Esophagus muscularis mucosa (tissue), 4 donors: ENCODE results near the gene PRRC2B. TPM values are rescaled to one million over a fixed set of nuclear protein-coding genes. Genes with fewer than 3 reads are reported as not detected.
"Not testable (repeated sequence)": the region's sequence is repeated elsewhere in the genome, so short reads cannot be mapped to it uniquely, and the experiment has no call there.

ENCODE experiments used
- DNase-seq: peaks from one replicate; pipeline ENCODE4 v3.0.0-alpha.2; 2017; ENCODE audit errors: extremely low spot score
- H3K27ac ChIP-seq, 4 donors: fragments of 200-600 bp; sonication (generic); replicated peaks in 1 of 4; 1 replicate in 3 of 4; 2 replicates in 1 of 4; pipeline ENCODE4 v1.5.1; 2016 to 2019; ENCODE audit warnings: mild to moderate bottlenecking in 1 of 4
- H3K27me3 ChIP-seq, 4 donors: fragments of 200-600 bp; sonication (generic); one replicate each; pipeline versions ENCODE4 v1.5.1 to v1.6.0; 2016 to 2019
- H3K36me3 ChIP-seq, 4 donors: fragments of 200-600 bp; sonication (generic); one replicate each; pipeline ENCODE4 v1.5.1; 2016 to 2019
- H3K4me1 ChIP-seq, 4 donors: fragments of 200-600 bp; sonication (generic); one replicate each; pipeline ENCODE4 v1.5.1; 2016 to 2019
- H3K4me3 ChIP-seq, 4 donors: fragments of 200-600 bp; sonication (generic); 1 replicate in 2 of 4; 2 replicates in 2 of 4; pipeline ENCODE4 v1.5.1; 2016 to 2019; ENCODE audit warnings: mild to moderate bottlenecking in 4 of 4, moderate library complexity in 1 of 4
- H3K9me3 ChIP-seq, 4 donors: fragments of 200-600 bp; sonication (generic); 1 replicate in 3 of 4; 2 replicates in 1 of 4; pipeline ENCODE4 v1.5.1; 2016 to 2019
- EP300 ChIP-seq: sonication (generic); formaldehyde crosslinking; IDR thresholded peaks from one replicate; pipeline ENCODE4 v1.6.1; 2017; ENCODE audit warnings: antibody characterized with exemption
- POLR2A ChIP-seq: fragments of 450-650 bp; IDR thresholded peaks from one replicate; pipeline ENCODE4 v1.6.1; 2017; ENCODE audit warnings: antibody characterized with exemption, moderate library complexity, mild to moderate bottlenecking, low read depth
- POLR2AphosphoS5 ChIP-seq, 2 donors: sonication (generic); formaldehyde crosslinking; IDR thresholded peaks; one replicate each; pipeline ENCODE4 v1.6.1; 2017; ENCODE audit warnings: antibody characterized with exemption in 2 of 2
- WGBS: methylation state at CpG from one replicate; pipeline ENCODE4 v1.1.5; 2018; 5-methylcytosine and 5-hydroxymethylcytosine counted together
- intact Hi-C: fragments of 100-400 bp; cut with DNase I; formaldehyde crosslinking; loops from one replicate; pipeline ENCODE4 v1.15.1; 2023
- total RNA-seq, 4 donors: library from RNA; depleted of rRNA; stranded (reverse); fragments of >200 nt; gene quantifications; one replicate each; pipeline versions ENCODE4 v1.1.0 to v1.2.1, GENCODE V29; 2016
- TF ChIP-seq, protein P1 (sequence below), 3 experiments: fragments of 200-600 bp in 2 of 3; fragments of 450-650 bp in 1 of 3; sonication (generic) in 2 of 3; IDR thresholded peaks; one replicate each; pipeline ENCODE4 v1.5.1; 2017 to 2019; ENCODE audit warnings: antibody characterized with exemption in 3 of 3, mild to moderate bottlenecking in 2 of 3, moderate library complexity in 1 of 3

The PRRC2B gene
- total RNA-seq, 4 donors from 2014 or later: 109 to 226 (median 148) TPM

DNA sequence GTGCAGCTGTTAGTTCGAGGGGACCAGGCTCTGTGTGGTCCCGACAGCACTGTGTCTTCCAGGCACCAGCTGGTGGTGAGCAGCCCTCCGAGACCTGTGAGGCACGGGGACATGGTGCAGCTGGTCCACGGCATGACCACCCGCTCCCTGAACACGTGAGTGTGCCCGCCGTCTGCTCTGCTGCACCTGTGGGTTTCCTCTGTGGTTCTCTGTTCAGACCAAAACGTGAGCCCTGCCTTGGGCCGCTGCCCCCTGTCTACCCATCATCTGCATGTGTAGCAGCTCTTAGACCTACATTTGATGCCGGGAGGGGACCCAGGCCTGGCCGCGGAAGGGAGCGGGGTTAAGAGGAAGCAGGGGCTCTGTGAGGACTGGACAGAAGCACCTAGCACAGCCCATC, 119.3 kb downstream of the PRRC2B start:
- WGBS: 89% methylated on average over 6 of the region's 15 CpGs
- intact Hi-C loops: no loop called here
- Histone ChIP-seq H3K27me3 (no peaks in the 10 kb centered on the region), H3K36me3 (peaks cover 83 to 100% (median 90%) of the 10 kb centered on the region in 4 donors), H3K4me3 (no peak overlapping the region), H3K9me3 (no peaks in the 10 kb centered on the region), H3K4me1 (peaks cover 0 to 9% (median 4%) of the 10 kb centered on the region in 4 donors), H3K27ac (no peak overlapping the region)
- TF ChIP-seq POLR2A (no peak), POLR2AphosphoS5 (IDR thresholded peaks at IDR 0.05) (no peak)
- TF ChIP-seq, protein P1, sequence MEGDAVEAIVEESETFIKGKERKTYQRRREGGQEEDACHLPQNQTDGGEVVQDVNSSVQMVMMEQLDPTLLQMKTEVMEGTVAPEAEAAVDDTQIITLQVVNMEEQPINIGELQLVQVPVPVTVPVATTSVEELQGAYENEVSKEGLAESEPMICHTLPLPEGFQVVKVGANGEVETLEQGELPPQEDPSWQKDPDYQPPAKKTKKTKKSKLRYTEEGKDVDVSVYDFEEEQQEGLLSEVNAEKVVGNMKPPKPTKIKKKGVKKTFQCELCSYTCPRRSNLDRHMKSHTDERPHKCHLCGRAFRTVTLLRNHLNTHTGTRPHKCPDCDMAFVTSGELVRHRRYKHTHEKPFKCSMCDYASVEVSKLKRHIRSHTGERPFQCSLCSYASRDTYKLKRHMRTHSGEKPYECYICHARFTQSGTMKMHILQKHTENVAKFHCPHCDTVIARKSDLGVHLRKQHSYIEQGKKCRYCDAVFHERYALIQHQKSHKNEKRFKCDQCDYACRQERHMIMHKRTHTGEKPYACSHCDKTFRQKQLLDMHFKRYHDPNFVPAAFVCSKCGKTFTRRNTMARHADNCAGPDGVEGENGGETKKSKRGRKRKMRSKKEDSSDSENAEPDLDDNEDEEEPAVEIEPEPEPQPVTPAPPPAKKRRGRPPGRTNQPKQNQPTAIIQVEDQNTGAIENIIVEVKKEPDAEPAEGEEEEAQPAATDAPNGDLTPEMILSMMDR (IDR thresholded peaks at IDR 0.05): no peak
- DNase-seq: no peak

DNA sequence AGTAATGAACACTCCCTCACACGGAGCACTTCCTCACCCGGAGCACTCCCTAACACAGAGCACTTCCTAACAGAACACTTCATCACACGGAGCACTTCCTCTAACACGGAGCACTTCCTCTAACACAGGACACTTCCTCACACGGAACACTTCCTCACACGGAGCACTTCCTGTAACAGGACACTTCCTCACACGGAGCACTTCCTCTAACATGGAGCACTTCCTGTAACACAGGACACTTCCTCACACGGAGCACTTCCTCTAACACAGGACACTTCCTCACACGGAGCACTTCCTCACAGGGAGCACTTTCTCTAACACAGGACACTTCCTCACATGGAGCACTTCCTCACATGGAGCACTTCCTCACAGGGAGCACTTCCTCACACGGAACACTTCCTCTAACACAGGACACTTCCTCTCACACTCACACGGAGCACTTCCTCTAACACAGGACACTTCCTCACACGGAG, 121.7 kb downstream of the PRRC2B start:
- H3K4me3 ChIP-seq, H3K9me3 ChIP-seq, H3K27me3 ChIP-seq, intact Hi-C loops, H3K27ac ChIP-seq, DNase-seq: not testable (repeated sequence)
- Histone ChIP-seq H3K4me1 (peaks cover 0 to 13% (median 8%) of the 10 kb centered on the region in 4 donors), H3K36me3 (peaks cover 91 to 100% (median 96%) of the 10 kb centered on the region in 4 donors)
- 72% methylated on average over 7 of the region's 12 CpGs for WGBS

DNA sequence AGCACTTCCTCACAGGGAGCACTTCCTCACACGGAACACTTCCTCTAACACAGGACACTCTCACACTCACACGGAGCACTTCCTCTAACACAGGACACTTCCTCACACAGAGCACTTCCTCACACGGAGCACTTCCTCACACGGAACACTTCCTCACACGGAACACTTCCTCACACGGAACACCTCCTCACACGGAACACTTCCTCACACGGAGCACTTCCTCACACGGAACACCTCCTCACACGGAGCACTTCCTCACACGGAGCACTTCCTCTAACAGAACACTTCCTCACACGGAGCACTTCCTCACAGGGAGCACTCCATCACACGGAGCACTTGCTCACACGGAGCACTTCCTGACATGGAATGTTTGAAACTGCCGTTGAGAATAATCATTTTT, 122.2 kb downstream of the PRRC2B start:
- DNase-seq: no peak
- Histone ChIP-seq H3K36me3 (peaks cover 90 to 100% (median 96%) of the 10 kb centered on the region in 4 donors), H3K9me3 (no peaks in the 10 kb centered on the region), H3K27me3 (no peaks in the 10 kb centered on the region), H3K27ac (no peak overlapping the region), H3K4me3 (no peak overlapping the region), H3K4me1 (peaks cover 0 to 13% (median 8%) of the 10 kb centered on the region in 4 donors)
- intact Hi-C loops: no loop called here
- TF ChIP-seq EP300: no peak
- no peak for TF ChIP-seq POLR2A
- 87% methylated on average over 14 of the region's 15 CpGs for WGBS

DNA sequence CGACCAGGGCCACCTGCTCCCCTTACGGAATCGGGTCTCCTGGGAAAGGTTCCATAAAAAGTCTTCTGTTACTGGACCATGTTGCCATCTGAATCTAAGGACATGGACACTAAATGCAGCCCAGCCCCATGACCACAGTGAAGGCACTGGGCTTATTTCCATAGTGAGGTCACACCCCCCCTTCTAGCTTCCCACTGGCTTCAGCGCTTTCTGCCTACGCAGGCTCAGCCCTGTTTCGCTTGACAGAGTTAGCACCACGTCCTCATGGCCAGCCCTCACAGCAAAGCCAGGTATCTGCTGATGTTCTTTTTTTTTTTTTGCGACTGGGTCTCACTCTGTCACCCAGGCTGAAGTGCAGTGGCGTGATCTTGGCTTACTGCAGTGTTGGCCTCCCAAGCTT, 123.0 kb downstream of the PRRC2B start:
- peak overlapping the region in 1 of 4 donors; percentile 41 for H3K27ac ChIP-seq

DNA sequence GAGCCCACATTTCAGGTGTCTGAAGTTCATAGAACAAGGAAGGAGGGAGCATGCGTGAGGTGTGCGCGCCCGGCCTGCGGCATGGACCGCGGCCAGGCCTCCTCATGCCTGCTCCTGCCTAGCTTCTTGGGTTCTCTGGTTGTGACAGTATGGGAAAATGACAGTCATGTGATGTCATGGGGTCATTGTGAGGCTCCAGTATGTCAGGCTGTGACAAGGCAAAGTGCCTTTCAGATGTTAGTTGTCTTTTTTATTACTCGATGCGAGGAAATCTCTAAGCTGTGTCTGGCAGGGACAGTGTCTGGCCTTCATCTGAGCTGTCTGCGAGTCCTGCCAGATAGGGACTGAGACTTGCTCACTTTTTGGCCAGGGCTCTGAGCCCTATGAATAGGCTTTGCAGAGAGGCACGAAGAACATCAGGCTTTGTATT, 123.9 kb downstream of the PRRC2B start:
- no peak for DNase-seq
- TF ChIP-seq, protein P1 (IDR thresholded peaks at IDR 0.05): no peak
- TF ChIP-seq POLR2A: no peak
- peak; percentile 20 to 30 for TF ChIP-seq POLR2AphosphoS5 (IDR thresholded peaks at IDR 0.05)
- TF ChIP-seq EP300: no peak
- Histone ChIP-seq H3K27me3 (no peaks in the 10 kb centered on the region), H3K27ac (peak overlapping the region in 3 of 4 donors; percentile 16 to 41 (median 17)), H3K4me3 (no peak overlapping the region), H3K4me1 (peaks cover 0 to 13% (median 8%) of the 10 kb centered on the region in 4 donors), H3K9me3 (no peaks in the 10 kb centered on the region), H3K36me3 (peaks cover 89 to 100% (median 96%) of the 10 kb centered on the region in 4 donors)
- 73% methylated on average over 11 of the region's 11 CpGs for WGBS
- intact Hi-C loops: no loop called here

More for the DNA sequence above, 123.0 kb downstream of the PRRC2B start:
- H3K4me3 ChIP-seq: no peak overlapping the region
- H3K27me3 ChIP-seq: no peaks in the 10 kb centered on the region
- no peak for TF ChIP-seq POLR2AphosphoS5 (IDR thresholded peaks at IDR 0.05)
- TF ChIP-seq EP300: no peak
- no peak for TF ChIP-seq POLR2A
- TF ChIP-seq, protein P1 (IDR thresholded peaks at IDR 0.05): no peak
- DNase-seq: no peak
- WGBS: 92% methylated on average over 9 of the region's 9 CpGs
- intact Hi-C loops: no loop called here
- no peaks in the 10 kb centered on the region for H3K9me3 ChIP-seq
- peaks cover 0 to 13% (median 8%) of the 10 kb centered on the region in 4 donors for H3K4me1 ChIP-seq
- H3K36me3 ChIP-seq: peaks cover 89 to 100% (median 96%) of the 10 kb centered on the region in 4 donors

DNA sequence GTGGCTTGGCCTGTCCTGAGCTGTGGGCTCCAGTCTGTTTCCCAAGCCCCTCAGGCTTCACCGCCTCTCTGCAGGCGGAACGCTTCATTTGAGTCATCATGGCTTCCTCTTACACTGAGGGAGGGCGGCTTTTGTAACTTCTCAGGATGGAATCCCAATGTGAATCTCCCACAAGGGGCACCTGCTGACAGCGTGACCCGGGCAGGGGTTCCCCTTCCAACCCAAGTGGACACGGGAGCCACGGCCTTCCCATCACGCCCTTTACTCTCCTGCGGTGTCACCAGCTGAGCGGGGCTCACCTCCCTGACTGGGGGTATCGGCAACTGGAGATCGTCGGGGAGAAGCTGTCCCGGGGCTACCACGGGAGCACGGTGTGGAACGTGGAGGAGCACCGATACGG, 124.7 kb downstream of the PRRC2B start:
- DNase-seq: no peak
- TF ChIP-seq POLR2A (no peak), POLR2AphosphoS5 (IDR thresholded peaks at IDR 0.05) (no peak), EP300 (no peak)
- TF ChIP-seq, protein P1 (IDR thresholded peaks at IDR 0.05): no peak
- 94% methylated on average over 19 of the region's 20 CpGs for WGBS
- intact Hi-C loops: no loop called here
- Histone ChIP-seq H3K9me3 (no peaks in the 10 kb centered on the region), H3K4me3 (no peak overlapping the region), H3K36me3 (peaks cover 89 to 100% (median 95%) of the 10 kb centered on the region in 4 donors), H3K4me1 (peaks cover 0 to 13% (median 8%) of the 10 kb centered on the region in 4 donors), H3K27me3 (no peaks in the 10 kb centered on the region), H3K27ac (peak overlapping the region in 1 of 4 donors; percentile 41)
